VCaP (cell line): ENCODE measurements around the gene RIC3.
A peak's percentile ranks its signal among the peaks of the same experiment; 100 is the strongest.

ENCODE experiments used
- H3K27ac ChIP-seq: fragments of 450-650 bp; 2 replicates; pipeline ENCODE4 v1.5.1; 2017
- TF ChIP-seq, protein P1 (sequence below): fragments of 450-650 bp; conservative IDR thresholded peaks from 2 replicates; pipeline ENCODE4 v1.5.1; 2017; ENCODE audit warnings: mild to moderate bottlenecking, moderate library complexity

The RIC3 gene

DNA sequence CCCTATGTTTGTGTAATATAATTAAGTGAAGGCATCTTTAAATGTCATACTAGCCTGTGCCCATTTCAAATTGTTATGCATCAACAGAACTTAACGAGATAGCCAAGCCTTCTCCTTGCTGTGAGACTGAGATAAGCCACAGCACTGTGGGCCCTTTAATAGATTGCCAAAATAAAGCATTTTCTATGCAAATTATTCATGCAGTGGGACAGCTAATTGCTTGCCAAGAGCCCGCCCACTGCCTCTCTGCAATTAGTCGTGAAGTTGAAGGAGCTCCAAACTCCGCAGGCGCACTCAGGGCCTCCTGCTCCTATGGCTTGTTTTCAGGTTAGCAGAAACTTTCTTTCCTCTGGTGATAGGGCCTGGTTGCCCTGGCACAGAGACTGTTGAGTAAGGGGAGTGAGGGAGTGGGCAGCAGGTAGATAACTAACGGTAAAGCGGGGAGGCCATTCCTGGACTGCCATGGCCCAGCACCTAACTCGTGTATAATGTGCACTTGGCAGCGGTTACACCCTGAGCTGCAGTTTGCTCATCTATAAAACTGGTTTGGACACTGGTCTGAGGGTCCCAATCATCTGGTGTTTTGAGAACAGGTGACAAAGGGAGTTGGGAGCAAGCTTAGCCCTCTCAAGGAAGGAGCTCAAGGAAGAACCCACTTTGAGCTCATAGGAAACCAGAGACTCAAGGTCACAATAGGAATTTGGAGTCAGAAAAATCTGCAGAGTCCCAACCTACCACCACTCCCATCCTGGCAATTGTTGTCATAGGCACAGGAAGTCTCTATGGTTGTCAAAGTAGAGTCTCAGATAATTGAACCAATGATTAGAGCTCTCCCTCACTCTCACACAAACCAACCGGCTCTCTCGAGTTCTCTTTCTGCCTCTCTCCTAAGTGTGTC is 33.9 kb upstream of the RIC3 start:
- TF ChIP-seq, protein P1, sequence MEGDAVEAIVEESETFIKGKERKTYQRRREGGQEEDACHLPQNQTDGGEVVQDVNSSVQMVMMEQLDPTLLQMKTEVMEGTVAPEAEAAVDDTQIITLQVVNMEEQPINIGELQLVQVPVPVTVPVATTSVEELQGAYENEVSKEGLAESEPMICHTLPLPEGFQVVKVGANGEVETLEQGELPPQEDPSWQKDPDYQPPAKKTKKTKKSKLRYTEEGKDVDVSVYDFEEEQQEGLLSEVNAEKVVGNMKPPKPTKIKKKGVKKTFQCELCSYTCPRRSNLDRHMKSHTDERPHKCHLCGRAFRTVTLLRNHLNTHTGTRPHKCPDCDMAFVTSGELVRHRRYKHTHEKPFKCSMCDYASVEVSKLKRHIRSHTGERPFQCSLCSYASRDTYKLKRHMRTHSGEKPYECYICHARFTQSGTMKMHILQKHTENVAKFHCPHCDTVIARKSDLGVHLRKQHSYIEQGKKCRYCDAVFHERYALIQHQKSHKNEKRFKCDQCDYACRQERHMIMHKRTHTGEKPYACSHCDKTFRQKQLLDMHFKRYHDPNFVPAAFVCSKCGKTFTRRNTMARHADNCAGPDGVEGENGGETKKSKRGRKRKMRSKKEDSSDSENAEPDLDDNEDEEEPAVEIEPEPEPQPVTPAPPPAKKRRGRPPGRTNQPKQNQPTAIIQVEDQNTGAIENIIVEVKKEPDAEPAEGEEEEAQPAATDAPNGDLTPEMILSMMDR: no peak
- no peak overlapping the region for H3K27ac ChIP-seq

DNA sequence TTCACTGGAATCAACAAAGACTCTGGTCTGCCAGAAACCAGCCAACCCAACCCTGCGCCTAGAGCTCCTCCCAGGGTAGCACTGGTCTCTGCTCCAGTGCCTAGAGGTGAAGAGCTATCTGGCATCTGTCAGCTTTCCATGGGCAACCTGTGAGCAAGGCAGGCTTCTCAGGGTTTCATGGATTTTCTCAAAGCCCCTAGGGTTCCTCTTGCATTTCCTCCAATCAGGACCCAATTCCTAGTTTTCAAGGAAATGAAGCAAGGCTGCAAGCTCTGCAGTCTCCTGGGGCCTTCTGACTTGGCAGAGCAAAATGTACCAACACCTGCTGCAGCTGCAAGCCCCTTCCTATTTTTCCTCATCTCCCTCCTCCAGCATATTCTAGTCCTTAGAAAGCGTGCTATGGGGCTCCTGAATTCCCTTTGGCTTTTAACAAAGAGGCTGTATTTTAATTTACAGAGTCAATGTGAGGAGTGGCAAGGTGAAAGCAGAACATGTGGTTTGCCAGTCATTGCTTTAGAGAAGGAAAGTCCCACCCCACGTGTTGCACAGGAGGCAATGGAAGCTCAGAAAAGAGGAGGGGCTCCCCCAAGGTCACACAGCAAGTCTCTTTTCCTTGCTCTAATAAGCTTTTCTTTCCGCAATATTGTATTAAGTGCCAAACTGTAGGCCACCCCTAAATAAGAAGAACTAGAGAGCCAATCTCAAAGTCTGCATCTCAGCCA is 33.0 kb upstream of the RIC3 start:
- TF ChIP-seq, protein P1: no peak
- H3K27ac ChIP-seq: no peak overlapping the region

DNA sequence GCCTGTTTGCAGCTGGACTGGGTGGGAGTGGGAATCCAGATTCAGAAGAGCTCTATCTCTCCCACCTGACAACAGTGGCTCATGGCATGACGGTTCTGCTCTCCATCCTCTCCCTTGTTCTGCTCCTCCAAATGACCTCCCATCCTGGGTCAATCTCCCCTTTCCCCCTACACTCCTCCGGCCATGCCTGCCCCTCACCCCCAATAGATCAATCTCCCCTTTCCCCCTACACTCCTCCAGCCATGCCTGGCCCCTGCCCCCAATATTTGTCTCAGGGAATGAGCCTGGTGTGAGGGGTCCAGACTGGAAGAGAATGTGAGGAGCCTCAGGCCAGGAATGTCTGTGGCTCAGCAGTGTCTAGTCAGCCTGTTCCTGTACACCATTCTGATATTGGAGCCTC is 30.9 kb upstream of the RIC3 start:
- no peak overlapping the region for H3K27ac ChIP-seq
- TF ChIP-seq, protein P1: no peak

GRCh38 chr11:8196749-8197148 is 27.9 kb upstream of the RIC3 start:
- H3K27ac ChIP-seq: no peak overlapping the region
- TF ChIP-seq, protein P1: no peak

DNA sequence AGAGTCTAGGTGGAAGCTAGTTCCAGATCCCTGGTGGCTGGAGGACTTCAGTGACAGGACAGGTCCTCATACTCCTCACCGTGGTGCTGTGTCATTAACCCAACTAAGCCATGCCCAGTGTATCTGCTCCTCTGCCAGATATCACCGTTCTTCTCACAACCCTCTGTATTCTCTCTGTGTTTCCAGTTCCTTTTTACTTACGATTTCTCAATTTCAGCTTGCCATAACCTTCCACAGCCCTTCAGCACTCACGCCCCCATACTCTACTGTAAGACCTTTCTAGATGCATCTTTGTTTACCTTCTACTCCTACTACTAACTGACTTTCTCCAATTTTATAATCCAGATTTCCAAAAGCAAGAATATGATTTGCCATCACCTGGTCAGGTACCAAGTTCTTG is 26.1 kb upstream of the RIC3 start:
- no peak overlapping the region for H3K27ac ChIP-seq
- TF ChIP-seq, protein P1: no peak

DNA sequence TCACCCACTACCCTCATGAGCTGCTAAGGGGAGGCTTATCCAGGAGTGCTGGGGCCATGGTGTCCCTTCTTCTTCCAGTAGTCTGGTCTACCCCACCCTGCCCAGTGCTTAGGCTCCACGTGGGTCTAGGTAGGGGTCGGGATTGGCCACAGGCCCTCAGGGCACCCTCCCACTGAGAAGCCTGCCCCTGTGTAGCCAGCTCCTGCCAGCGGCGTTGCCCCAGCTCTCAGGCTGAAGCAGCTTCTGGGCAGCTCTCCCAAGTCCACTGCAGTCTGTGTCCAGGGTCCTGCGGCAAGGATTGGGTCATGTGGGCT is 24.0 kb upstream of the RIC3 start:
- TF ChIP-seq, protein P1: peak; percentile 60
- H3K27ac ChIP-seq: no peak overlapping the region

GRCh38 chr11:8192016-8192895 is 23.4 kb upstream of the RIC3 start:
- H3K27ac ChIP-seq: no peak overlapping the region
- TF ChIP-seq, protein P1: peak; percentile 93
